Measurements from ENCODE around the gene CNTN5.

- TF ChIP-seq, protein P1, sequence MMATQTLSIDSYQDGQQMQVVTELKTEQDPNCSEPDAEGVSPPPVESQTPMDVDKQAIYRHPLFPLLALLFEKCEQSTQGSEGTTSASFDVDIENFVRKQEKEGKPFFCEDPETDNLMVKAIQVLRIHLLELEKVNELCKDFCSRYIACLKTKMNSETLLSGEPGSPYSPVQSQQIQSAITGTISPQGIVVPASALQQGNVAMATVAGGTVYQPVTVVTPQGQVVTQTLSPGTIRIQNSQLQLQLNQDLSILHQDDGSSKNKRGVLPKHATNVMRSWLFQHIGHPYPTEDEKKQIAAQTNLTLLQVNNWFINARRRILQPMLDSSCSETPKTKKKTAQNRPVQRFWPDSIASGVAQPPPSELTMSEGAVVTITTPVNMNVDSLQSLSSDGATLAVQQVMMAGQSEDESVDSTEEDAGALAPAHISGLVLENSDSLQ (IDR thresholded peaks at IDR 0.05) = no peak
- no peak for TF ChIP-seq CHD1 (IDR thresholded peaks at IDR 0.05; ENCODE audit: low read depth, low read length)
- TF ChIP-seq, protein P2, sequence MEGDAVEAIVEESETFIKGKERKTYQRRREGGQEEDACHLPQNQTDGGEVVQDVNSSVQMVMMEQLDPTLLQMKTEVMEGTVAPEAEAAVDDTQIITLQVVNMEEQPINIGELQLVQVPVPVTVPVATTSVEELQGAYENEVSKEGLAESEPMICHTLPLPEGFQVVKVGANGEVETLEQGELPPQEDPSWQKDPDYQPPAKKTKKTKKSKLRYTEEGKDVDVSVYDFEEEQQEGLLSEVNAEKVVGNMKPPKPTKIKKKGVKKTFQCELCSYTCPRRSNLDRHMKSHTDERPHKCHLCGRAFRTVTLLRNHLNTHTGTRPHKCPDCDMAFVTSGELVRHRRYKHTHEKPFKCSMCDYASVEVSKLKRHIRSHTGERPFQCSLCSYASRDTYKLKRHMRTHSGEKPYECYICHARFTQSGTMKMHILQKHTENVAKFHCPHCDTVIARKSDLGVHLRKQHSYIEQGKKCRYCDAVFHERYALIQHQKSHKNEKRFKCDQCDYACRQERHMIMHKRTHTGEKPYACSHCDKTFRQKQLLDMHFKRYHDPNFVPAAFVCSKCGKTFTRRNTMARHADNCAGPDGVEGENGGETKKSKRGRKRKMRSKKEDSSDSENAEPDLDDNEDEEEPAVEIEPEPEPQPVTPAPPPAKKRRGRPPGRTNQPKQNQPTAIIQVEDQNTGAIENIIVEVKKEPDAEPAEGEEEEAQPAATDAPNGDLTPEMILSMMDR (IDR thresholded peaks at IDR 0.05 in 2 of 3, conservative IDR thresholded peaks at IDR 0.05 in 1 of 3; ENCODE audit: control insufficient read depth in 2 of 3, extremely low read depth in 1 of 3, insufficient read depth in 1 of 3, low read depth in 3 of 3, low read length in 3 of 3) = no peak
- no peak for TF ChIP-seq MAX (IDR thresholded peaks at IDR 0.05; ENCODE audit: low read depth, low read length)
- no peak for TF ChIP-seq NRF1 (conservative IDR thresholded peaks at IDR 0.05; ENCODE audit: low read depth, low read length)
- no peak for TF ChIP-seq RAD21 (IDR thresholded peaks at IDR 0.05; ENCODE audit: insufficient read depth, low read depth, low read length)
- TF ChIP-seq POLR2A (IDR thresholded peaks at IDR 0.05; ENCODE audit: low read depth, low read length) = no peak
- no peak for TF ChIP-seq NR2C1 (IDR thresholded peaks at IDR 0.05)
- no peak for TF ChIP-seq EP300 (IDR thresholded peaks at IDR 0.05; ENCODE audit: borderline replicate concordance in 1 of 2, control insufficient read depth in 1 of 2, low read depth in 2 of 2, low read length in 2 of 2)
- TF ChIP-seq NR2C2 (IDR thresholded peaks at IDR 0.05; ENCODE audit: borderline replicate concordance, control insufficient read depth, insufficient read length, low read depth) = no peak
- TF ChIP-seq, protein P3, sequence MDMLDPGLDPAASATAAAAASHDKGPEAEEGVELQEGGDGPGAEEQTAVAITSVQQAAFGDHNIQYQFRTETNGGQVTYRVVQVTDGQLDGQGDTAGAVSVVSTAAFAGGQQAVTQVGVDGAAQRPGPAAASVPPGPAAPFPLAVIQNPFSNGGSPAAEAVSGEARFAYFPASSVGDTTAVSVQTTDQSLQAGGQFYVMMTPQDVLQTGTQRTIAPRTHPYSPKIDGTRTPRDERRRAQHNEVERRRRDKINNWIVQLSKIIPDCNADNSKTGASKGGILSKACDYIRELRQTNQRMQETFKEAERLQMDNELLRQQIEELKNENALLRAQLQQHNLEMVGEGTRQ (IDR thresholded peaks at IDR 0.05; ENCODE audit: borderline replicate concordance, low read depth, low read length) = no peak
- TF ChIP-seq, protein P4, sequence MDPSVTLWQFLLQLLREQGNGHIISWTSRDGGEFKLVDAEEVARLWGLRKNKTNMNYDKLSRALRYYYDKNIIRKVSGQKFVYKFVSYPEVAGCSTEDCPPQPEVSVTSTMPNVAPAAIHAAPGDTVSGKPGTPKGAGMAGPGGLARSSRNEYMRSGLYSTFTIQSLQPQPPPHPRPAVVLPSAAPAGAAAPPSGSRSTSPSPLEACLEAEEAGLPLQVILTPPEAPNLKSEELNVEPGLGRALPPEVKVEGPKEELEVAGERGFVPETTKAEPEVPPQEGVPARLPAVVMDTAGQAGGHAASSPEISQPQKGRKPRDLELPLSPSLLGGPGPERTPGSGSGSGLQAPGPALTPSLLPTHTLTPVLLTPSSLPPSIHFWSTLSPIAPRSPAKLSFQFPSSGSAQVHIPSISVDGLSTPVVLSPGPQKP (IDR thresholded peaks at IDR 0.05; ENCODE audit: low read depth, low read length) = no peak
Observed at GRCh38 chr11:100133114-100133513, 1112.4 kb downstream of the CNTN5 start.
